ENCODE results near the gene PIAS2.
A peak's percentile ranks its signal among the peaks of the same experiment; 100 is the strongest.
"Not testable (repeated sequence)": the region's sequence is repeated elsewhere in the genome, so short reads cannot be mapped to it uniquely, and the experiment has no call there.

The PIAS2 gene

GRCh38 chr18:46830633-46831032 lies 86.7 kb downstream of the PIAS2 start:
- no peaks in the 10 kb centered on the region for H3K27me3 Mint-ChIP-seq (ENCODE audit: low read depth)
- H3K4me3 Mint-ChIP-seq = no peak overlapping the region
- H3K4me1 Mint-ChIP-seq (ENCODE audit: low read depth) = no peaks in the 10 kb centered on the region
- H3K9me3 Mint-ChIP-seq = no peaks in the 10 kb centered on the region
- peaks cover 23% of the 10 kb centered on the region for H3K36me3 Mint-ChIP-seq (ENCODE audit: low read depth)
- no peak overlapping the region for H3K27ac Mint-ChIP-seq

- Mint-ChIP-seq H3K27ac (no peak overlapping the region), H3K27me3 (ENCODE audit: low read depth) (no peaks in the 10 kb centered on the region), H3K4me1 (ENCODE audit: low read depth) (no peaks in the 10 kb centered on the region), H3K36me3 (ENCODE audit: low read depth) (peaks cover 25% of the 10 kb centered on the region), H3K4me3 (no peak overlapping the region), H3K9me3 (no peaks in the 10 kb centered on the region)
These were observed 87.4 kb downstream of the PIAS2 start for GRCh38 chr18:46829947-46830346.

DNA sequence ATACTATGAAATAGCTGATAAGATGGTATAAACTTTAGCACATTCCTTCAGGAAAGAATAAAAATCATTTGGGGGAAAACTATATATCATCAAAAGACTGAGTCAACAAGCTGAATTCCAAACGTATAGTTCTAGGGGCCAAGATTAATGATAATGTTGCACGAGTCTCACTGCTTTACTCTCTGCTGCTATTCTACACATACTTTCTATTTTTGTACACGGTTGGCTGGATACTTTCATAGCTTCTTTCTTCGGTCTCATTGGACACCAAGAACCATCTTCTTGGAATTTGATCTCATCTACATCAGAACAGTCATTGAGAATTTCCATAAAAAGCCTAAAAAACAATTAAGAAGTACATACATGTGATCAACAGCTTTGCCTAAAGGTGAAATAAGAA lies 87.8 kb downstream of the PIAS2 start:
- Mint-ChIP-seq H3K36me3 (ENCODE audit: low read depth) (peaks cover 25% of the 10 kb centered on the region), H3K9me3 (no peaks in the 10 kb centered on the region), H3K4me3 (no peak overlapping the region), H3K27ac (no peak overlapping the region), H3K4me1 (ENCODE audit: low read depth) (no peaks in the 10 kb centered on the region), H3K27me3 (ENCODE audit: low read depth) (no peaks in the 10 kb centered on the region)

GRCh38 chr18:46821856-46822711 lies 95.2 kb downstream of the PIAS2 start:
- Mint-ChIP-seq H3K27ac (no peak overlapping the region), H3K4me3 (no peak overlapping the region)

DNA sequence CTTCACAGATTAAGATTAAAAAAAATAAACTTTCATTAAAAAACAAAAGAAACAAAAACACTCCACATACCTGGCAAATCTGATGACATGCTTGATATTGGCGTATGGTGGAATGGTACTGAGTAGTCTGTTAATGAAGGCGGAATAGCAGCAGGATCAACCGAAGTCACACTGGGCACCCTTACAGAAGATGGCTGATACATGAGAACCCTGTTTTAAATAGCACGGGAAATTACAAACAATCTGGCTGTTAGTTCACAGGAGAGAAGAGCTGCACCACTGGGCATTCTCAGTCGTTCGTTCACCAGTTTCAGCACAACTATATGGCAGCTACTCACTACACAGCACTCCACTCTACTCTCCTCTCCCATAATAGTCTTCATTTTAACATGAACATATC lies 96.4 kb downstream of the PIAS2 start:
- Mint-ChIP-seq H3K4me1 (ENCODE audit: low read depth) (no peaks in the 10 kb centered on the region), H3K36me3 (ENCODE audit: low read depth) (peaks cover 15% of the 10 kb centered on the region), H3K4me3 (no peak overlapping the region), H3K9me3 (no peaks in the 10 kb centered on the region), H3K27ac (no peak overlapping the region), H3K27me3 (ENCODE audit: low read depth) (no peaks in the 10 kb centered on the region)

More at GRCh38 chr18:46821856-46822711, 95.2 kb downstream of the PIAS2 start:
- Mint-ChIP-seq H3K9me3 (no peaks in the 10 kb centered on the region), H3K27me3 (ENCODE audit: low read depth) (no peaks in the 10 kb centered on the region), H3K36me3 (ENCODE audit: low read depth) (peaks cover 17% of the 10 kb centered on the region), H3K4me1 (ENCODE audit: low read depth) (no peaks in the 10 kb centered on the region)

DNA sequence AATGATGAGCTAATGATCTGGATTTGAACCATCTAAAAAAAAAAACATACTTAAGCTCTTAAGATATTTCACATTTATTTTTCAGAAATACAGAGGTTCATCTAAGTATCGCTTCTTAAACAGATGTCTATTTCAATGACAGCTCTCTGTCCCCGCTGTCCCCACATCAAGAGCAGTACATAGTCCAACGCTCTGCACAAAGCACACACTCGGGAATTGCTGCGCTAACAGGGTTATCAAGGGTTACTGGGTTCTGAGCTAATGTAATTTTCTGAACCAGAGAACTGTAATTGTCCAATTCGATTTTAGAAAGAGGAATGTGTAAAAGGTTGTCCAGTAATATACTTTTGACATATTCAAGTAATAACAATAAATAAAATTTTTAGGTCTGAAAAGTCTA lies 101.6 kb downstream of the PIAS2 start:
- Mint-ChIP-seq H3K4me3 (no peak overlapping the region), H3K9me3 (no peaks in the 10 kb centered on the region), H3K36me3 (ENCODE audit: low read depth) (peaks cover 3% of the 10 kb centered on the region), H3K27ac (no peak overlapping the region), H3K4me1 (ENCODE audit: low read depth) (no peaks in the 10 kb centered on the region), H3K27me3 (ENCODE audit: low read depth) (no peaks in the 10 kb centered on the region)

DNA sequence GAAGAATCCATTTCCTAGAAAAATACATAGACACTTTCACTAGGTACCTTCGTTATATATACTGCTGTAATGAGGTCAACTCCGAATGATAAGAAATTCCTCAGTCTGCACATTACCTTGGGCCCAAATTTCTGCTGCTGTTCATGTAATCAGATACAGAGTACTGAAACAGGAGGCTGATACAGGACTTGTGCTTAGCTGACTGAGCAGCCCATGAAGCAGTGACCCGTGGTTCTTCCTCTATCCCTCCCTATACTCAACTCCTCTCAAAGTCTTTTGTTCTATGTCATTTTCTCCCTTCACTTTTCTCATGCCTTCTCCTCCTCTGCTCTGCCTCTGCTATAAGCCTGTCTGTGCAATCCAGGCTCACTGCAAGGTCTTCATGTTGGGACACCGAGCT lies 102.9 kb downstream of the PIAS2 start:
- Mint-ChIP-seq H3K27me3 (ENCODE audit: low read depth) (no peaks in the 10 kb centered on the region), H3K36me3 (ENCODE audit: low read depth) (peaks cover under 1% of the 10 kb centered on the region), H3K4me3 (no peak overlapping the region), H3K4me1 (ENCODE audit: low read depth) (no peaks in the 10 kb centered on the region), H3K27ac (no peak overlapping the region), H3K9me3 (no peaks in the 10 kb centered on the region)

GRCh38 chr18:46812311-46812710 lies 105.0 kb downstream of the PIAS2 start:
- no peak overlapping the region for H3K4me3 Mint-ChIP-seq
- H3K4me1 Mint-ChIP-seq (ENCODE audit: low read depth) = no peaks in the 10 kb centered on the region
- no peak overlapping the region for H3K27ac Mint-ChIP-seq
- H3K9me3 Mint-ChIP-seq = no peaks in the 10 kb centered on the region
- no peaks in the 10 kb centered on the region for H3K27me3 Mint-ChIP-seq (ENCODE audit: low read depth)
- no peaks in the 10 kb centered on the region for H3K36me3 Mint-ChIP-seq (ENCODE audit: low read depth)

GRCh38 chr18:46810481-46811000 lies 106.8 kb downstream of the PIAS2 start:
- Mint-ChIP-seq H3K27ac (no peak overlapping the region), H3K4me3 (no peak overlapping the region), H3K36me3 (ENCODE audit: low read depth) (no peaks in the 10 kb centered on the region), H3K4me1 (ENCODE audit: low read depth) (no peaks in the 10 kb centered on the region), H3K27me3 (ENCODE audit: low read depth) (no peaks in the 10 kb centered on the region), H3K9me3 (no peaks in the 10 kb centered on the region)

DNA sequence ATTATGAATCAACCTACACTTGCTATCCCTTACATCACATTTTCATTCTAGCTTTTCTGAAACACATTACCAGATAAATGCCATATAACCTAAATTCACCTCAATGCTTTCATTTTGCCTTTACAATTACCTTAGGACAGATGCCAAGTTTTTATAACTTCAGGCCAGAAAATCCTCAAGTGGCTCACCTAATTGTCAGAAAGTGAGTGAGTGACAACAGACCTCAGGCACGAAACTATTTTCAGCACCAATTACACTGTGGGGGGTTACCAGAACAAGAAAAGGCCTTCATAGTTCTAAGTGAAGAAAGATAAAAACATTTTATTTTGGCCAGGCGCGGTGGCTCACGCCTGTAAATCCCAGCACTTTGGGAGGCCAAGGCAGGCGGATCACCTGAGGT lies 108.2 kb downstream of the PIAS2 start:
- H3K36me3 Mint-ChIP-seq (ENCODE audit: low read depth) = no peaks in the 10 kb centered on the region
- no peak overlapping the region for H3K27ac Mint-ChIP-seq
- H3K27me3 Mint-ChIP-seq (ENCODE audit: low read depth) = no peaks in the 10 kb centered on the region
- no peak overlapping the region for H3K4me3 Mint-ChIP-seq
- H3K9me3 Mint-ChIP-seq = no peaks in the 10 kb centered on the region
- H3K4me1 Mint-ChIP-seq (ENCODE audit: low read depth) = no peaks in the 10 kb centered on the region

DNA sequence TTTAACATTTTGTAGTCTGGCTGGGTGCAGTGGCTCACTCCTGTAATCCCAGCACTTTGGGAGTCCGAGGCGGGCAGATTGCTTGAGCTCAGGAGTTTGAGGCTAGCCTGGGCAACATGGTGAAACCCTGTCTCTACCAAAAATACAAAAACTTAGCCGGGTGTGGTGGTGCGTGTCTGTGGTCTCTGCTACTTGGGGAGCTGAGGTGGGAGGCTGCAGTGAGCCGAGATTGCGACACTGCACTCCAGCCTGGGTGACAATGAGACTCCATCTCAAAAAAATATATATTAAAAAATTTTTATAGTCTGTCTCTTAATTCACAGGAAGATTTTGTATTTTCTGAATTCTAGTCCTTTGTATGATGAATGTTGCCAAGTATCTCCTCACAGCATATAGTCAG lies 121.4 kb downstream of the PIAS2 start:
- not testable (repeated sequence) for H3K4me3 Mint-ChIP-seq

GRCh38 chr18:46794607-46795006 lies 122.7 kb downstream of the PIAS2 start:
- H3K4me1 Mint-ChIP-seq (ENCODE audit: low read depth) = no peaks in the 10 kb centered on the region
- H3K27ac Mint-ChIP-seq = no peak overlapping the region
- no peak overlapping the region for H3K4me3 Mint-ChIP-seq
- H3K36me3 Mint-ChIP-seq (ENCODE audit: low read depth) = no peaks in the 10 kb centered on the region
- H3K9me3 Mint-ChIP-seq = no peaks in the 10 kb centered on the region
- H3K27me3 Mint-ChIP-seq (ENCODE audit: low read depth) = no peaks in the 10 kb centered on the region

More for the DNA sequence above, 121.4 kb downstream of the PIAS2 start:
- not testable (repeated sequence) for H3K27ac Mint-ChIP-seq; H3K36me3 Mint-ChIP-seq (ENCODE audit: low read depth); H3K27me3 Mint-ChIP-seq (ENCODE audit: low read depth); H3K9me3 Mint-ChIP-seq; H3K4me1 Mint-ChIP-seq (ENCODE audit: low read depth)

DNA sequence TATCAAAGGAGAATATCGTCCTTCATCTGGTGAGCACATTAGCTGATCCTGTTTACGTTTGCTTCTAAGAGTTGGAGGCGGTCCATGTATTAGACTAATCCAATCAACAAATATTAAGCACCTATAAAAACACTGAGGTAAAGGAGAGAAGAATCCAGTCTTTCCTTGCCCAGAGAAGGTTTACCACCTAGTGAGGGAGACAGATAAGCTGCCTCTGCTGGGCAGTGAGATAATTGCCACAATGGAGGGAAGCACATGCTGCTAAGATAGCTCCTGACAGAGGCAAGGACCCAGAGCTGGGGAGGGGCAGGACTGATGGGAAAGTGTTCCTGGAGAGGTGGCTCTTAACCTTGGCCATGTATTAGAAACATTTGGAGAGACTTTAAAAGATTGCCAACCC lies 123.7 kb downstream of the PIAS2 start:
- no peaks in the 10 kb centered on the region for H3K9me3 Mint-ChIP-seq
- H3K36me3 Mint-ChIP-seq (ENCODE audit: low read depth) = no peaks in the 10 kb centered on the region
- H3K27me3 Mint-ChIP-seq (ENCODE audit: low read depth) = no peaks in the 10 kb centered on the region
- H3K4me3 Mint-ChIP-seq = no peak overlapping the region
- no peaks in the 10 kb centered on the region for H3K4me1 Mint-ChIP-seq (ENCODE audit: low read depth)
- H3K27ac Mint-ChIP-seq = no peak overlapping the region

DNA sequence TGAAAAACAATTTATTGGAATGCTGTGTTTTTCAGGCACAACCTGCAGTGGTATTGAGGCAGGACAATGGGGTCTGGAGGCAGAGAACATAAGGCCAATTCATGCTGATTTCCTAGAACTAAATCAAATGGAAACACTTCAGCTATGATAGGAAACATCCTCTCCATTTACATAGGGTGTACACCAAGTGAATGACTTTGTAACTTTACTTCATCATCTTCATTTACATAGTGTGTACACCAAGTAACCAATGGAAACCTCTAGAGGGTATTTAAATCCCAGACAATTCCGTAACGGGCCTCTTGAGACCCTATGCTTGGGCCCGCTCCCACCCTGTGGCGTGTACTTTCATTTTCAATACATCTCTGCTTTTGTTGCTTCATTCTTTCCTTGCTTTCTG lies 128.2 kb downstream of the PIAS2 start:
- Mint-ChIP-seq H3K27ac (peak overlapping the region; percentile 41), H3K9me3 (peaks cover 5% of the 10 kb centered on the region)

GRCh38 chr18:46787674-46788073 lies 129.6 kb downstream of the PIAS2 start:
- H3K27ac Mint-ChIP-seq = no peak overlapping the region
- H3K36me3 Mint-ChIP-seq (ENCODE audit: low read depth) = no peaks in the 10 kb centered on the region
- H3K4me3 Mint-ChIP-seq = no peak overlapping the region
- H3K9me3 Mint-ChIP-seq = peaks cover 5% of the 10 kb centered on the region
- no peaks in the 10 kb centered on the region for H3K4me1 Mint-ChIP-seq (ENCODE audit: low read depth)
- no peaks in the 10 kb centered on the region for H3K27me3 Mint-ChIP-seq (ENCODE audit: low read depth)

More for the DNA sequence above, 128.2 kb downstream of the PIAS2 start:
- H3K27me3 Mint-ChIP-seq (ENCODE audit: low read depth) = no peaks in the 10 kb centered on the region
- no peak overlapping the region for H3K4me3 Mint-ChIP-seq
- H3K36me3 Mint-ChIP-seq (ENCODE audit: low read depth) = no peaks in the 10 kb centered on the region
- no peaks in the 10 kb centered on the region for H3K4me1 Mint-ChIP-seq (ENCODE audit: low read depth)

All from T-helper 1 cell treated with Interleukin-12 subunit alpha and Interleukin-12 subunit beta and Interleukin-4 antibody, amounts not matched to agents 30 μg/mL and 1 μg/mL, for 36 hours (primary cell).